GM19035 (cell line): Measurements from ENCODE around the gene THEM4.

ENCODE experiments used
- ATAC-seq: cut with Tn5 transposase; IDR thresholded peaks from one replicate; pipeline ENCODE4 v1.9.1; 2021; ENCODE audit not compliant: unreplicated experiment

The THEM4 gene

GRCh38 chr1:151839082-151839412 is 70.3 kb downstream of the THEM4 start:
- ATAC-seq = no peak

- no peak for ATAC-seq
These were observed 70.9 kb downstream of the THEM4 start for GRCh38 chr1:151838222-151839081.

GRCh38 chr1:151837884-151838221 is 71.5 kb downstream of the THEM4 start:
- no peak for ATAC-seq

- ATAC-seq = no peak
These were observed 72.1 kb downstream of the THEM4 start for GRCh38 chr1:151837197-151837596.

- ATAC-seq = no peak
These were observed 73.7 kb downstream of the THEM4 start for GRCh38 chr1:151835596-151835995.

GRCh38 chr1:151834239-151834638 is 75.1 kb downstream of the THEM4 start:
- ATAC-seq = no peak

- ATAC-seq = no peak
These were observed 76.0 kb downstream of the THEM4 start for GRCh38 chr1:151833172-151833900.

- no peak for ATAC-seq
These were observed 76.9 kb downstream of the THEM4 start for GRCh38 chr1:151832318-151832980.

- ATAC-seq = no peak
These were observed 77.7 kb downstream of the THEM4 start, which contains the start of gene RORC for GRCh38 chr1:151831605-151832004. Gene RORC (minus strand): TSS chr1:151831802. CDS start chr1:151831764, 38 bp downstream.

- ATAC-seq = no peak
These were observed 78.1 kb downstream of the THEM4 start for GRCh38 chr1:151831256-151831591.

- ATAC-seq = no peak
These were observed 79.3 kb downstream of the THEM4 start for GRCh38 chr1:151830055-151830454.

GRCh38 chr1:151829352-151830046 is 79.8 kb downstream of the THEM4 start:
- no peak for ATAC-seq

- no peak for ATAC-seq
These were observed 80.4 kb downstream of the THEM4 start for GRCh38 chr1:151828921-151829320.

GRCh38 chr1:151827853-151828252 is 81.5 kb downstream of the THEM4 start:
- ATAC-seq = no peak

GRCh38 chr1:151825751-151826660 is 83.3 kb downstream of the THEM4 start:
- ATAC-seq = no peak

GRCh38 chr1:151825204-151825603 is 84.1 kb downstream of the THEM4 start:
- no peak for ATAC-seq
